GM23338 (cell line): Measurements from ENCODE around the gene KCNMB4. TPM values are rescaled to one million over a fixed set of nuclear protein-coding genes. Genes with fewer than 3 reads are reported as not detected.

Source experiments
- ATAC-seq: fragments of 200-7000 bp; cut with Tn5 transposase; 3 replicates; pipeline ENCODE4 v1.9.1; 2020
- DNase-seq: peaks from one replicate; pipeline ENCODE4 v3.0.0-alpha.2; 2015; ENCODE audit warnings: low spot score
- H2AFZ ChIP-seq: fragments of 200-600 bp; sonication (generic); 2 replicates; pipeline ENCODE4 v1.8.0; 2016; ENCODE audit warnings: antibody characterized with exemption, mild to moderate bottlenecking, moderate library complexity
- H3F3A ChIP-seq: fragments of 200-600 bp; sonication (generic); replicated peaks from 2 replicates; pipeline ENCODE4 v1.8.0; 2017; ENCODE audit warnings: antibody characterized with exemption, mixed run types, low read depth
- H3K27ac ChIP-seq: fragments of 200-600 bp; sonication (generic); 2 replicates; pipeline ENCODE4 v1.6.1; 2016; ENCODE audit warnings: low read depth
- H3K27me3 ChIP-seq: fragments of 200-600 bp; sonication (generic); 2 replicates; pipeline ENCODE4 v1.8.0; 2016; ENCODE audit warnings: mild to moderate bottlenecking, mixed run types, moderate library complexity; ENCODE audit not compliant: insufficient read depth
- H3K36me3 ChIP-seq: fragments of 200-600 bp; sonication (generic); 2 replicates; pipeline ENCODE4 v1.8.0; 2016; ENCODE audit warnings: mild to moderate bottlenecking; ENCODE audit not compliant: insufficient read depth
- H3K4me1 ChIP-seq: fragments of 200-600 bp; sonication (generic); 2 replicates; pipeline ENCODE4 v1.8.0; 2016; ENCODE audit warnings: mild to moderate bottlenecking, moderate library complexity; ENCODE audit not compliant: insufficient read depth
- H3K4me2 ChIP-seq: fragments of 200-600 bp; sonication (generic); 2 replicates; pipeline ENCODE4 v1.7.1; 2017; ENCODE audit warnings: mixed run types
- H3K4me3 ChIP-seq: fragments of 200-600 bp; sonication (generic); 2 replicates; pipeline ENCODE4 v1.6.1; 2016; ENCODE audit warnings: mixed run types
- H3K79me2 ChIP-seq: fragments of 200-600 bp; sonication (generic); replicated peaks from 2 replicates; pipeline ENCODE4 v1.8.0; 2017; ENCODE audit warnings: mild to moderate bottlenecking; ENCODE audit not compliant: insufficient read depth
- H3K9me2 ChIP-seq: fragments of 200-600 bp; sonication (generic); 2 replicates; pipeline ENCODE4 v1.8.0; 2017; ENCODE audit not compliant: insufficient read depth
- H4K20me1 ChIP-seq: fragments of 200-600 bp; sonication (generic); replicated peaks from 2 replicates; pipeline ENCODE4 v1.8.0; 2017; ENCODE audit warnings: mild to moderate bottlenecking; ENCODE audit not compliant: insufficient read depth
- H3K27ac Mint-ChIP-seq: 2 replicates; pipeline ENCODE4 v1.8.0; 2020; ENCODE audit warnings: inconsistent platforms, mild to moderate bottlenecking, moderate library complexity, mixed read lengths
- H3K27me3 Mint-ChIP-seq: 3 replicates; pipeline ENCODE4 v1.8.0; 2022; ENCODE audit warnings: low read depth, mild to moderate bottlenecking, moderate library complexity, mixed read lengths, inconsistent platforms; ENCODE audit not compliant: insufficient read depth, poor library complexity
- H3K36me3 Mint-ChIP-seq: 3 replicates; pipeline ENCODE4 v1.8.0; 2021; ENCODE audit warnings: low read depth, mild to moderate bottlenecking, inconsistent platforms, moderate library complexity, mixed read lengths
- H3K4me1 Mint-ChIP-seq: 3 replicates; pipeline ENCODE4 v1.8.0; 2020; ENCODE audit warnings: mild to moderate bottlenecking, inconsistent platforms, mixed read lengths
- H3K4me3 Mint-ChIP-seq: 3 replicates; pipeline ENCODE4 v1.8.0; 2021; ENCODE audit warnings: moderate library complexity, mild to moderate bottlenecking, inconsistent platforms, mixed read lengths
- H3K9me3 Mint-ChIP-seq: 3 replicates; pipeline ENCODE4 v1.8.0; 2020; ENCODE audit warnings: moderate library complexity, mild to moderate bottlenecking, inconsistent platforms, mixed read lengths
- CREB1 ChIP-seq: fragments of 250-450 bp; sonication (Bioruptor Pico); IDR thresholded peaks from 2 replicates; pipeline ENCODE4 v1.5.0; 2020; ENCODE audit warnings: low read depth, mild to moderate bottlenecking, moderate library complexity
- ETS1 ChIP-seq: IDR thresholded peaks from 2 replicates; pipeline ENCODE4 v1.6.1; 2016; ENCODE audit warnings: antibody characterized with exemption
- EZH2 ChIP-seq: fragments of 200-600 bp; sonication (generic); IDR thresholded peaks from one replicate; pipeline ENCODE4 v1.8.0; 2017; ENCODE audit warnings: antibody characterized with exemption, mild to moderate bottlenecking, low read depth; ENCODE audit not compliant: unreplicated experiment
- EZH2phosphoT487 ChIP-seq: fragments of 200-600 bp; sonication (generic); IDR thresholded peaks from one replicate; pipeline ENCODE4 v1.8.1; 2018; ENCODE audit warnings: antibody characterized with exemption; ENCODE audit not compliant: unreplicated experiment
- JUNB ChIP-seq: IDR thresholded peaks from one replicate; pipeline ENCODE4 v1.6.1; 2016; ENCODE audit warnings: antibody characterized with exemption; ENCODE audit not compliant: unreplicated experiment
- NANOG ChIP-seq: IDR thresholded peaks from 2 replicates; pipeline ENCODE4 v1.6.1; 2016; ENCODE audit warnings: antibody characterized with exemption, borderline replicate concordance
- POLR2AphosphoS5 ChIP-seq: IDR thresholded peaks from 2 replicates; pipeline ENCODE4 v1.6.1; 2016; ENCODE audit warnings: antibody characterized with exemption, low read depth
- STAT1 ChIP-seq: IDR thresholded peaks from one replicate; pipeline ENCODE4 v1.6.1; 2016; ENCODE audit warnings: antibody characterized with exemption; ENCODE audit not compliant: unreplicated experiment
- ZNF114 ChIP-seq: fragments of 250-450 bp; sonication (Bioruptor Pico); IDR thresholded peaks from 2 replicates; pipeline ENCODE4 v1.5.0; 2020; ENCODE audit warnings: mild to moderate bottlenecking, moderate library complexity
- ZNF331 ChIP-seq: fragments of 250-450 bp; sonication (Bioruptor Pico); IDR thresholded peaks from 2 replicates; pipeline ENCODE4 v1.5.0; 2020; ENCODE audit warnings: low read depth, mild to moderate bottlenecking, moderate library complexity
- ZNF462 ChIP-seq: fragments of 250-450 bp; sonication (Bioruptor Pico); IDR thresholded peaks from 2 replicates; pipeline ENCODE4 v1.5.0; 2020; ENCODE audit warnings: mild to moderate bottlenecking, moderate library complexity
- polyA plus RNA-seq: library from polyadenylated mRNA; unstranded; fragments of >200 nt; fragmentation: Nextera tagmentation; extraction: Ambion mirVana; gene quantifications from 2 replicates; pipeline ENCODE4 v1.2.1, GENCODE V29; 2016
- total RNA-seq: library from RNA; depleted of rRNA; stranded (reverse); fragments of >200 nt; shearing (Covaris generic); gene quantifications from 2 replicates; pipeline ENCODE4 v1.2.3, GENCODE V29; 2014
- TF ChIP-seq, protein P1 (sequence below): IDR thresholded peaks from one replicate; pipeline ENCODE4 v1.6.1; 2018; ENCODE audit warnings: antibody characterized with exemption; ENCODE audit not compliant: unreplicated experiment
- TF ChIP-seq, protein P2 (sequence below), 2 experiments: fragments of 200-600 bp in 1 of 2; sonication (generic) in 1 of 2; conservative IDR thresholded peaks; 2 replicates each; pipeline versions ENCODE4 v1.5.1 to v1.6.1; 2016 to 2017; ENCODE audit warnings: antibody characterized with exemption in 2 of 2, low read depth in 2 of 2, mild to moderate bottlenecking in 2 of 2, moderate library complexity in 1 of 2

KCNMB4 gene
- total and polyA plus RNA-seq, 2 experiments from 2014 or later = 9.4 to 14.7 TPM

DNA sequence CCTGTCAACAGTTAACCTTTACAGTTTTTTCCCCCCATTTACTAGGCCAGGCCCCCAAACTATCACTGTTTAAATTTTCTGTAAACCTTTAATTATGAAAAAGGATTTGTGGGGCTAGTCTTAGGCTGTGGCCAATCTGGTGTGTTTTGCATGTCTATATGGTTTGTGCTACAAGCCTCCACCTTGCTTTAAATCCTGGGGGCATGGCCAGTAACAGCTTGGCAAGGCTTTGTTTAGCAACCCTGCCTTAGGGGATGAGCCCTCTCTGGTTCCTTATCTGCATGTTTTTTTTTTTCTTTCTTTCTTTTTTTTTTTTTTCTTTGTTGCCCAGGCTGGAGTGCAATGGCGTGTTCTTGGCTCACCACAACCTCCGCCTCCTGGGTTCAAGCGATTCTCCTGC lies 102.7 kb downstream of the KCNMB4 start:
- Histone ChIP-seq H3K36me3 (peaks cover 3% of the 10 kb centered on the region; the same call in 1 of the 2 replicates), H3F3A (no peaks in the 10 kb centered on the region), H3K27me3 (no peaks in the 10 kb centered on the region), H3K4me2 (no peak overlapping the region), H2AFZ (peak overlapping the region; percentile 86; the same call in 1 of the 2 replicates), H3K79me2 (no peaks in the 10 kb centered on the region), H4K20me1 (no peaks in the 10 kb centered on the region), H3K4me3 (no peak overlapping the region), H3K4me1 (no peaks in the 10 kb centered on the region), H3K27ac (no peak overlapping the region), H3K9me2 (peaks cover 5% of the 10 kb centered on the region; the same call in 1 of the 2 replicates)
- Mint-ChIP-seq H3K9me3 (peaks cover 18% of the 10 kb centered on the region), H3K4me3 (no peak overlapping the region), H3K4me1 (no peaks in the 10 kb centered on the region), H3K36me3 (peaks cover 18% of the 10 kb centered on the region), H3K27ac (no peak overlapping the region), H3K27me3 (peaks cover 2% of the 10 kb centered on the region)
- TF ChIP-seq STAT1 = no peak
- TF ChIP-seq POLR2AphosphoS5 = no peak
- TF ChIP-seq CREB1 (CRISPR knock-in tag) = no peak
- no peak for TF ChIP-seq EZH2
- no peak for TF ChIP-seq ZNF331 (CRISPR knock-in tag)
- no peak for TF ChIP-seq JUNB
- TF ChIP-seq, protein P1, sequence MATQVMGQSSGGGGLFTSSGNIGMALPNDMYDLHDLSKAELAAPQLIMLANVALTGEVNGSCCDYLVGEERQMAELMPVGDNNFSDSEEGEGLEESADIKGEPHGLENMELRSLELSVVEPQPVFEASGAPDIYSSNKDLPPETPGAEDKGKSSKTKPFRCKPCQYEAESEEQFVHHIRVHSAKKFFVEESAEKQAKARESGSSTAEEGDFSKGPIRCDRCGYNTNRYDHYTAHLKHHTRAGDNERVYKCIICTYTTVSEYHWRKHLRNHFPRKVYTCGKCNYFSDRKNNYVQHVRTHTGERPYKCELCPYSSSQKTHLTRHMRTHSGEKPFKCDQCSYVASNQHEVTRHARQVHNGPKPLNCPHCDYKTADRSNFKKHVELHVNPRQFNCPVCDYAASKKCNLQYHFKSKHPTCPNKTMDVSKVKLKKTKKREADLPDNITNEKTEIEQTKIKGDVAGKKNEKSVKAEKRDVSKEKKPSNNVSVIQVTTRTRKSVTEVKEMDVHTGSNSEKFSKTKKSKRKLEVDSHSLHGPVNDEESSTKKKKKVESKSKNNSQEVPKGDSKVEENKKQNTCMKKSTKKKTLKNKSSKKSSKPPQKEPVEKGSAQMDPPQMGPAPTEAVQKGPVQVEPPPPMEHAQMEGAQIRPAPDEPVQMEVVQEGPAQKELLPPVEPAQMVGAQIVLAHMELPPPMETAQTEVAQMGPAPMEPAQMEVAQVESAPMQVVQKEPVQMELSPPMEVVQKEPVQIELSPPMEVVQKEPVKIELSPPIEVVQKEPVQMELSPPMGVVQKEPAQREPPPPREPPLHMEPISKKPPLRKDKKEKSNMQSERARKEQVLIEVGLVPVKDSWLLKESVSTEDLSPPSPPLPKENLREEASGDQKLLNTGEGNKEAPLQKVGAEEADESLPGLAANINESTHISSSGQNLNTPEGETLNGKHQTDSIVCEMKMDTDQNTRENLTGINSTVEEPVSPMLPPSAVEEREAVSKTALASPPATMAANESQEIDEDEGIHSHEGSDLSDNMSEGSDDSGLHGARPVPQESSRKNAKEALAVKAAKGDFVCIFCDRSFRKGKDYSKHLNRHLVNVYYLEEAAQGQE = no peak
- TF ChIP-seq NANOG = no peak
- TF ChIP-seq EZH2phosphoT487 = no peak
- TF ChIP-seq, protein P2, sequence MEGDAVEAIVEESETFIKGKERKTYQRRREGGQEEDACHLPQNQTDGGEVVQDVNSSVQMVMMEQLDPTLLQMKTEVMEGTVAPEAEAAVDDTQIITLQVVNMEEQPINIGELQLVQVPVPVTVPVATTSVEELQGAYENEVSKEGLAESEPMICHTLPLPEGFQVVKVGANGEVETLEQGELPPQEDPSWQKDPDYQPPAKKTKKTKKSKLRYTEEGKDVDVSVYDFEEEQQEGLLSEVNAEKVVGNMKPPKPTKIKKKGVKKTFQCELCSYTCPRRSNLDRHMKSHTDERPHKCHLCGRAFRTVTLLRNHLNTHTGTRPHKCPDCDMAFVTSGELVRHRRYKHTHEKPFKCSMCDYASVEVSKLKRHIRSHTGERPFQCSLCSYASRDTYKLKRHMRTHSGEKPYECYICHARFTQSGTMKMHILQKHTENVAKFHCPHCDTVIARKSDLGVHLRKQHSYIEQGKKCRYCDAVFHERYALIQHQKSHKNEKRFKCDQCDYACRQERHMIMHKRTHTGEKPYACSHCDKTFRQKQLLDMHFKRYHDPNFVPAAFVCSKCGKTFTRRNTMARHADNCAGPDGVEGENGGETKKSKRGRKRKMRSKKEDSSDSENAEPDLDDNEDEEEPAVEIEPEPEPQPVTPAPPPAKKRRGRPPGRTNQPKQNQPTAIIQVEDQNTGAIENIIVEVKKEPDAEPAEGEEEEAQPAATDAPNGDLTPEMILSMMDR (conservative IDR thresholded peaks at IDR 0.05; ENCODE audit: low read depth in 2 of 2) = no peak
- TF ChIP-seq ETS1 = no peak
- TF ChIP-seq ZNF114 (CRISPR knock-in tag) = no peak
- no peak for TF ChIP-seq ZNF462 (CRISPR knock-in tag)
- ATAC-seq (no peak), DNase-seq (no peak)
